ENCODE results near the gene GEMIN4.
"Not testable (repeated sequence)": the region's sequence is repeated elsewhere in the genome, so short reads cannot be mapped to it uniquely, and the experiment has no call there.

The GEMIN4 gene

DNA sequence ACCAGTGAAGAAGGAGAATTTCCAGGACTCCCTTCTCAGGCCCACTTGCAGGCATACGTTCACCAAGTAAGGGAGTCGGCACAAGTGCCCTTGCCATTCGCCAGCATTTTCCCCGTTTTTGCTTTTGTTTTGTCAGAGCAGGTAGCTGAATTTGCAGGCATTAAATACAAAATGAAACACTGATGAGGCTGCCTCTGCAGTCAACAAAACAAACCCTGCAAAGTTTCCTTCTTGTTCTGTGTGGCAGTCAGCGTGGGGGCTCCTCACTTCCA is 22.2 kb upstream of the GEMIN4 start:
- DNase-seq, result no peak

DNA sequence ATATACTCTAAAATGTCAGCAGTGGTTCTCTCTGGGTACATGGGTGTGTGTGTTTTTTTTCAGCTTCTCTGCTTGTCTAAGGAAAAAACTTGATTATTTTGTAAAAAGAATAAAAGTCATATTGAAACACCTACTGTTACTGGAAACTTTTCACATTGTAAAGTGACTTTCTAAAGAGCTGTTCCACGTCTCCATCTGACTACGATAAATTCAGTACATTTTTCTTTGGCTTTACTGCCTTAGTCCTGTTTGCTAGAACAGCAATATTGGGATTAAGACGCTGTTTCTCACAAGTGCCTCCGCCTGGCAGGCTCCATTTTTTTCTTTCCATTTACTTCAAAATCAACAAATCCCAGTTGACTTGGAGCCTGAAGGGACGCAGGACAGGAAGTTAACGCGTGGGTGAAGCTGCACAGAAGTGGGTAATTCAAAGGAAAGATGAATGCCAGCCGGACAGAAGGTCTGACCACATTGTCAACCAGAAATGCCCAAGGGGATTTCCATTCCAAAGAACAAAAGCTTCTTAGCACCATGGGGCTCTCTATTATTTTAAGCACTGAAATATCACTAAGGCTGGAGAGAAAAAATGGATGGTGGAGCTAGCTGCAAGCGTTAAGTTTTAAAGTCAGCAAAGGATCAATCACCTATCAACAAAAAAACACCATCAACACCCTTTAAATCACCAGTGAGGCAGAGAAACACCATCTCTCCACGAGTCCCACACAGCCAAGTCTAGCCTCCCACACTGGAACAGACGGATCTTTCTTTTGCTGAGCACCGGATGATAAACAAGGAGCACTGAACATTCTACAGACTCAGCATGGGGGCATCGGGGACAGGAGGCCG is 21.6 kb upstream of the GEMIN4 start:
- no peak for DNase-seq

DNA sequence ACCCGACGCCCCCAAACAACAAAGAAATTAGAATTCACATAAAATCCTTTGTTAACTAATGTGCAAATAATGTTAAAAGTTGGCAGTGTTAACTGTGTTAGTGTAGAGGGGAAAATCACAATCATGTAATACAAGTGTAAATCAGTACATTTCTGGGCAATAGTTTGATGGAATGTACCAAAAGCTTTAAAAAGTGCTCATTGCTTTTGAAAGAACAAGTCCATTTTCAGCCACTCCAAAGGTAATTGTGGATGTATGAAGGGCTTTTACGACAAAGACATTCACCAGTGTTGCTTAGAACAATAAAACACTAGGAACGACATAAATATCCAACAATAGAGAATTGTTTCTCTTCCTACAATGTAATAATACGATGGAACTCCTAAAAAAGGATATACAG is 21.0 kb upstream of the GEMIN4 start:
- DNase-seq, result no peak

DNA sequence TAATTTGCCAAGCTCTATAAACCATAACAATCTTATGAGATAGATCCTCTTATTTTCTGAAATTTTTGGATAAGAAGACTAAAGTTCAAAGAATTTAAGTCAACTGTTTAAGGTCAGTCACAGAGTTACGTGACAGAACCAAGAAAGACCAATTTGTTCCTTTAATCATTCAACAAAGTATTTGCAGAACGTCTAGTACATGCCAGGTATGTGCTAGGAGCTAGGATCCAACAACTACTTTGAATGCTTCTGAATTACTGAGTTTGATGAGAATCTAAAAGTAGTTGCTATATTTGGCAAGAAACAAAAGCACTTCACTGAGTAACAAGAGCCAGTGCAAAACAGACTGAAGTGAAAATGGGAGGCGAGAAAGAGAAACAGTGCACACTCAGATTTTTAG is 15.0 kb upstream of the GEMIN4 start:
- no peak for DNase-seq

DNA sequence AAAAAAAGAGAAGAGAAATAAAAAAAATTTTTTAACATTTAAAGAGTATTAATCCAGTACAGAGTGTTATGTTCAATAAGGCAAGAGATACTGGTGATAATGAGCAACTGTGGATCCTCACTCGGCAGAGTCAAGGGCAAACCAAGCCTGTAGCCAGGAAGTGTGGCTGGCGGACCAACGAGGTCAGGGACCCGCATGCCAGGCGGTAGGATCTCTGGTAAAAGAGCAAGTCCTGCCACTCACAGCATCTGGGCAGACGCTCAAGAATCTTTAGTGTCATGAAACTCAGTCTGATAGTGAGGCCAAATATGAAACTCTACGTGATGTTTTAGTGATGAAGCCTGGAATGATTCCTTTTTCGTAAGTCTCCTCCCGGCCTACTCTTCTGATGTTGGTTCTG is 8.3 kb upstream of the GEMIN4 start:
- no peak for DNase-seq

DNA sequence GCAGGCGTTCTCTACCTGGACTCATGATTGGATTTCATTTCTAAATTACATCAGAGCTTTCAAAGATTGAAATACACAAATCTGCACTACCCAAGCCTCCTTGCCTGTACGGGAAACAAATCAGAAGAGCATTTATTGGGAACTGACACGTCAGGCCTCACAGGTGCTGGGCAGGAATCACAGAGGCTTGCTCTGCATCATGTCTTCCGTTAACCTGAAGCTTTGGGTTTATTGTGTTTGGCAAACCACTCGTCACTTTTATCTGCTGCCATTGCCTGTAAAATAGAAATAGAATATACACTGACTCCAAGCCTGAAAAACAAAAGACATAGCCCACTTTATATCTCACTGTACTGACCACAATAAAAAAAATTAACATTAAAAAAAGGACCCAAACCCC is 7.9 kb upstream of the GEMIN4 start:
- no peak for DNase-seq

DNA sequence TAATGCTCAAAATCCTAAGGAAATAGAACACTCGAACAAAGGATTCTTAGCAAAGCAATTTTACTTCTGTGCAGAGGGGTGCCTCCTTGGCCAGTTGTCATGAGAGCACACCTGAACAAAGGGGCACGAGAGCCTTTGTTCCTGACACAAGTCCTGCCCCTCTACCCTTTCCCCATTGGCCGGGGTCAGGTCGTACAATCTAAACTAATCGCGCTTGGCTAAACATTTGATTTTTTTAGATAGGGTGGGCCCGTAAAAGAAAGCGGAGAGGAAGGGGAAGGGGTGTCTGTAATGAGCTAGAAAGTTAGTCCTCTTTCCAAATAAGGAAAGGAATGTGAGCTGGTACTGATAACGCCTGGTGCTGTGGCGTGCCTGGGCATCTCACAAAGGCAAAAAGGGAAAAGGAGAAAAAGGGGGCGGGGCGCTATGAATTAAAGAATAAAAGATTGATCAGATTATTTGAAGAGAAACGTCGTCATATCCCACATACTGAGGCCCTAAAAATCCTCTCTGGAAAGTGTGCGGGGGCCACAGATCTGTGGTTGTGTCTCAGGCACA is 4.0 kb upstream of the GEMIN4 start:
- not testable (repeated sequence) for DNase-seq

DNA sequence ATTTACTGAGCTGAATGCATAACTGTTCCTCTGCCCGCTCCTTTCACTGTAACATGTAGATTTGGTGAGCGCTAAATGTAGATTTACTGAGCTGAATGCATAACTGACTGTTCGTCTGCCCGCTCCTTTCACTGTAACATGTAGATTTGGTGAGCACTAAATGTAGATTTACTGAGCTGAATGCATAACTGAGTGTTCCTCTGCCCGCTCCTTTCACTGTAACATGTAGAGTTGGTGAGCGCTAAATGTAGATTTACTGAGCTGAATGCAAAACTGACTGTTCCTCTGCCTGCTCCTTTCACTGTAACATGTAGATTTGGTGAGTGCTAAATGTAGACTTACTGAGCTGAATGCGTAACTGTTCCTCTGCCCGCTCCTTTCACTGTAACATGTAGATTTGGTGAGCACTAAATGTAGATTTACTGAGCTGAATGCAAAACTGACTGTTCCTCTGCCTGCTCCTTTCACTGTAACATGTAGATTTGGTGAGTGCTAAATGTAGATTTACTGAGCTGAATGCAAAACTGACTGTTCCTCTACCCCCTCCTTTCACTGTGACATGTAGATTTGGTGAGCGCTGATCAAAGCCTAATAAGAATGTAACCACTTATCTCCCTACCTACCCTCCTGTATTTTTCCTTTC is 3.4 kb upstream of the GEMIN4 start:
- DNase-seq, result not testable (repeated sequence)

DNA sequence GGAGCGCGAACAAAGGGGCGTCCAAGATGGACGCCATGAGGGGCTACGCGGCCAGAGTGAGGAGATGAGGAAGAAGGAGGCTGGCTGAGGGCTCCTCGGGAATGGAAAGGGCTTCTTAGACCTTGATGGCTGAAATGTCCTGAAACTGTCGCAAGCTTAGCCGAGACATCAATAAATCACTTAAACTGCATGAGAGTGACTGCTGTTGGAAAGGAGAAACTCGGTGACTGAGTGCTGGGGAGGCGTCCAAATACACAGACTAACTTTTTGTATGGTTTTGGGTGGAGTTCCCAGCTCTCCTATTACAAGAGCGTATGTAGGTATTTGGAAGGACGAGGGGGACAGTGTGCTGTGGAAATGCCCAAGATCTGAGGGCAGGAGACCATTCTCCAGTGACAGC is 1.4 kb upstream of the GEMIN4 start:
- DNase-seq, result no peak

DNA sequence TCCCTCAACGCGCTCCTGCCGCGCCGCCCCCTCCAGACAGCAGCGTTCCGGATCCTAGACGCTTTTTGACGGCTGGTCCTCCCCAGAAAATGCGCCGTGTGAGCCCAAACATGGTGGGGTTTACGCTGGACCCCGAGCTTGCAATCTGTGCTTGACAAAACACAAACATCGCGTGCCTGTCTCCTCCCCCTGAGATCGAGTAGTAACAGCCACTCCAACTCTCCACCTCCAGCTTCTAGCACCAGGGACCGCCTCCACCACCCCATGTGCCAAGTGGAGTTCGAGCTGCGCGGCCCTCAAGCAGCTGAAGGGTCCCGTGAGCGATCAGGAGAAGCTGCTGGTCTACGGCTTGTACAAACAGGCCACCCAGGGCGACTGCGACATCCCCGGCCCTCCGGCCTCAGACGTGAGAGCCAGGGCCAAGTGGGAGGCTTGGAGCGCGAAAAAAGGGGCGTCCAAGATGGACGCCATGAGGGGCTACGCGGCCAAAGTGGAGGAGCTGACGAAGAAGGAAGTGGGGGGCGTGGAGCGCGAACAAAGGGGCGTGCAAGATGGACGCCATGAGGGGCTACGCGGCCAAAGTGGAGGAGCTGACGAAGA is 656 bp upstream of the GEMIN4 start:
- no peak for DNase-seq

DNA sequence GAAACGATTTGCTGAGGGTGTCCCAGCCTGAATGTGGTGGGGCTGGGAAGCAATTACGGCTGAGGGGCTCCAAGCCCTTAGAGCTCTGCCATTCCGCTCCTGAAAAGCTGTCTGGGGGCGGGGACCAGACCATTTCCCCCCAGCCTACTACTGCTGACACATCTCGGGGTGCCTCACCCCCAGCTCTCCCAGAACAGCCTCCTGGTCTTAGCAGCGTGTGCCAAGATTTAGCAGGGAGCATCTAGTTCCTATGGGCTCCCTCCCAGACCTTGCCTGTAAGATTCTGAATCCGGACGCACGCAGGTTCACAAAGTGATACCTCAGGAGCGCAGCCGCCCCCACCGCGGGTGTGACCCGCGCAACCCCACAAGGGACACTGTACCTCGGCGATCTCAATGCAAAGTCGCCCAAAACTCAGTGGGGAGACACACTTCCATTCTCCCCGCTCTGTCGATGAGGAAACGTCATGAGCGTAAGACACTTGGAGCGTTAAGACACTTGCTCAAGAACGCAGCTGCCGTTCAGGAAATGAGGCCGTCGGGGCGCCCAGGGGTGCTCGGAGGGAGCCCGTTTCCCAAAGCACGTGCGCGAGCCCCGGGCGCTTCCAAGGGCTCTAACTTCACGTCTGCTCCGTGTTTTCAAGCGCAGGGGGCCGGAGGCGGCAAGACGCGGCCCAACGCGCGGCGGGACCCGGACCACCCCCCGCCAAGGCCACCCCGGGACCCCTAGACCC is 629 bp downstream of the GEMIN4 start:
- peak; percentile 59 for DNase-seq

DNA sequence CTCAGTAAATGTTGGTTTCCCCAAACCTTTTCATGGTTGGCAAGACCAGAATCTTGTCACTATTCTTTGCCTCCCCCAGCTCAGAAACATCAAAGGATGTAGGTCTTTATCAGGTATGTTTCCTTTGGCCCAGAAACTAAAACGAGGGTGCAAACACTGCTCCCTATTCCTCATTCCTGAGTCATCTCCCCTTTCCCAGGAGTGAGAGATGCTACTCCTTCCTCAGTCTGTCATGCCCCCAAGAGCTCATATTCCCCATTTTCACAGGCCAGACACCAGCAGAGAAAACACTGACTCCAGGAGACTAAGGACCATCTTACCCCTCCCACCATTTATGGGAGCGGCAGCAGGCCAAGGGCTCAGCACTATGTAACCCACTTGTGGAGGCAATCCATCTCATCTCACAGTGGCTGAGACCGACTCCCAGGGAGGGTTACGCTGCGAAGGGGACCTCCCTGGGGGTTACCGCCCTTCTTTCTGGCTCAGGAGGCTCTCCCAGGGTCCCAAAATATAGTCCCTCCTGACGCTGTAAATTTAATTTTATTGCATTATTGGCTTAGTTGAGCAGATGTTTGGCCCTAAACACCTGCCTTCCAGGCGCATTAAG is 1.5 kb downstream of the GEMIN4 start:
- peak; percentile 25 for DNase-seq

DNA sequence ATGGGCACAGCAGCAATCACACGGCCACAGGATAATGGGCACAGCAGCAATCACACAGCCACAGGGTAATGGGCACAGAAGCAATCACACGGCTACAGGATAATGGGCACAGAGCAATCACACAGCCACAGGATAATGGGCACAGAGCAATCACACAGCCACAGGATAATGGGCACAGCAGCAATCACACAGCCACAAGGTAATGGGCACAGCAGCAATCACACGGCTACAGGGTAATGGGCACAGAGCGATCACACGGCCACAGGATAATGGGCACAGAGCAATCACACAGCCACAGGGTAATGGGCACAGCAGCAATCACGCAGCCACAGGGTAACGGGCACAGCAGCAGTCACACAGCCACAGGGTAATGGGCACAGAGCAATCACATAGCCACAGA is 2.7 kb downstream of the GEMIN4 start:
- not testable (repeated sequence) for DNase-seq

DNA sequence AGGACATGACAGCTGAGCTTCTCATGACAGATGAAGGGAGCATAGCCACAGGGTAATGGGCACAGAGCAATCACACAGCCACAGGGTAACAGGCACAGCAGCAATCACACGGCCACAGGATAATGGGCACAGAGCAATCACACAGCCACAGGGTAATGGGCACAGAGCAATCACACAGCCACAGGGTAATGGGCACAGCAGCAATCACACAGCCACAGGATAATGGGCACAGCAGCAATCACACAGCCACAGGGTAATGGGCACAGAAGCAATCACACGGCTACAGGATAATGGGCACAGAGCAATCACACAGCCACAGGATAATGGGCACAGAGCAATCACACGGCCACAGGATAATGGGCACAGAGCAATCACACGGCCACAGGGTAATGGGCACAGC is 3.5 kb downstream of the GEMIN4 start:
- DNase-seq, result not testable (repeated sequence)

DNA sequence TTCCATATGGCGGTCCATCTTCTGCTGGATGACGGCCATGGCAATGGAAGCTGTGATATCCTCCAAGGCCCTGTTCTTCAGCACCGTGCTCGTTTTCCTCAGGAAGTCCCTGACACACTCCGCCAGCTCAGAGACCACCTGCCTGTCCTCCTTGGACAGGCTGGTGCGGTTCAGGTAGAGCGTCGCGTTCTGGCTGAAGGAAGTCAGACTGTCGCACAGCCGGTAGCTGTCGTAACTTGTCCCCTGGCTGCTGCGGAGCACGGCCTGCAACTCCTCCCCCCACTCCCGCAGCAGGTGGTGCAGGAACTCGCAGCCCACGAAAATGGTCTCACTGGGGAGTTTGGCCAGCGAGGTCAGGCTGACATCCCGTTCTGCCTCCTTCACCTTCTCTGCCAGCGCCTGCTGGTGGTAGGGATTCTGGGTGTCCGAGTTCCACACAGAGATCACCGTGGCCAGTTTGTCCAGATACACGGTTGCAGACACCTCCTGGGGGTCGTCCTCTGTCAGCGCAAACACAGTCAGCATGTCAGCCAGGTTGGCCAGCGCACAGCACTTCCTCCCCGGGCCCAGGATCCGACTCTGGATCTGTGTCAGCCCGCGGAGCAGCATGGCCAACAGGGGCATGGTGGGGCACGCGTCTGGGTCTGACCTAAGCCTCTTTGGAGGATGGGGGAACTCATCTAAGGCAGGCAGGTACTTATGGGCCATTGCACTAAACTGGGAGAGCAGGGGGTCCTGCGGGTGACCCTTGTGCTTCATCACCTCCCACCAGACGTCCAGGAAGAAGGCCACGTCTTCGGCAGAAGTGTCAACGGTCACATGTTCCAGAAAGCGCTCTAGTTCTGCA is 5.1 kb downstream of the GEMIN4 start:
- no peak for DNase-seq

DNA sequence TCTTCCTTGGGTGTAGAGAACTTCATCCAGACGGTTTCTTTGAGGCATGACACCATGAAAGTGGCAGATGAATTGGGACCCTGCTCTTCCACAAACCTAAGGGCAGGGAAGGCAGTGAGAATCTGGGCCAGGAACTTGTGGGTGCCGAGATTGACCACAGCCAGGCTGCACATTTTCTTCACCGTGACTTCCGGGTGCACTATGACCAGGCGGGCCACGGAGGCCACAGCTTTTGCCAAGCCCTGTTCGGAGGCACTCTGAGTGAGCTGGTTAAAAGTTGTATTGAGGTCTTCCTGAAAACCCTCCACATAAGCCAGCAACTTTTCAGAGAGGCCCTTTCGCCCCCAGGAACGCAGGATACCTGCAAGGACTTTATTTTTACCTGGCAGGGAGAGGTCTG is 5.9 kb downstream of the GEMIN4 start:
- no peak for DNase-seq

DNA sequence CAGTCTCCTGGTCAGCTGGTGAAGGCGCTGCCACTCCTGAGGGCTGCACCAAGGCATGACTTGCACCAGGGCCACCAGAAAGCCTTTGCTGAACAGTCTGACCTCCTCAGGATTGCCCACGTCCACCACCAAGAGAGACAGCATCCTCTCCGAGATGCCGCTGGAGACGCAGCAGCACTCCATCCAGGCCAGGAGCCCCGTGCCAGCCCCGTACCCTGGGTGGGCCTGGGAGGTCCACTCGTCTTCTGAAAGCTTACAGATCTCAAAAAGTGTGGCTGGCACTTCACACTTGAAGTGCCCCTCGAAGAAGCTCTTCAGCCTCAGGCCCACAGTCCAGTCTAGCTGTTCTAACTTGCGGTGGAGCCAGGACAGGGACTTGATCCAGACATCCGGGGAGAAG is 6.7 kb downstream of the GEMIN4 start:
- DNase-seq, result no peak

DNA sequence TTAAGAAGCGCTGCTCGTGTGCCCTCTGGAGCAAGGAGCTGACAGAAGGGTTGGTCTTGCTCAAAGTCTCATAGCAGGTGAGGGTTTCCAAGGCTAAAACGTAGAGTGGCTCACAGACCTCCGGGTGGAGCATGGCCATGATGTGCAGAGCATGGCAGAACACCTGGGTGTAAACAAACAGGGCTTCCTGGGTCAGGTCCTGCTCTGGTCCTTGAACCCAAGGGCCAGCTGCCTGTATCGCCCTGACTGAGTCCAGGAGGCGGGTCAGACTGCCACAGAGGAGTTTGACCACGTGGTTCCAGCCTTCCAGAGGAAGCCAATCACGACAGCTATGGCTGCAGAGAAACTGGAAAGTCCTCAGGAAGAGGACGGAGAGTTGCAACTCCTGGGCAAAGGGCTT is 7.1 kb downstream of the GEMIN4 start:
- no peak for DNase-seq

DNA sequence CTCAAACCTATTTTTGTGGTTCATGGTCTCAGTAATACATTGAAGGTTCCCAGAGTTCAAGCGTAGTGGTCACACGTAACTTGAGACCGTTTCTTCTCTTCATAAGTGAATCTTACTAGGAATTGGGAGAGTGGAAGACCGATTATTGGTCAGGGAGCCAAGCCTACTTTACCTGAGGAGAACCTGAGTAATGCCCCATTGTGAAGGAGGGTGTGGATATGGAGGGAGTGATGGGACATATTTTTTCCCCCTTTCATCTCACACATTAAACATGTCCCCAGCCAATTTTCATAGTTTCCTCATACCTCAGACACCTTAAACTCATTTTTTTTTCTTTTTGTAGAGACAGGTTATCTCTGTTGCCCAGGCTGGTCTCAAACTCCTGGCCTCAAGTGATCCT is 8.9 kb downstream of the GEMIN4 start:
- no peak for DNase-seq

DNA sequence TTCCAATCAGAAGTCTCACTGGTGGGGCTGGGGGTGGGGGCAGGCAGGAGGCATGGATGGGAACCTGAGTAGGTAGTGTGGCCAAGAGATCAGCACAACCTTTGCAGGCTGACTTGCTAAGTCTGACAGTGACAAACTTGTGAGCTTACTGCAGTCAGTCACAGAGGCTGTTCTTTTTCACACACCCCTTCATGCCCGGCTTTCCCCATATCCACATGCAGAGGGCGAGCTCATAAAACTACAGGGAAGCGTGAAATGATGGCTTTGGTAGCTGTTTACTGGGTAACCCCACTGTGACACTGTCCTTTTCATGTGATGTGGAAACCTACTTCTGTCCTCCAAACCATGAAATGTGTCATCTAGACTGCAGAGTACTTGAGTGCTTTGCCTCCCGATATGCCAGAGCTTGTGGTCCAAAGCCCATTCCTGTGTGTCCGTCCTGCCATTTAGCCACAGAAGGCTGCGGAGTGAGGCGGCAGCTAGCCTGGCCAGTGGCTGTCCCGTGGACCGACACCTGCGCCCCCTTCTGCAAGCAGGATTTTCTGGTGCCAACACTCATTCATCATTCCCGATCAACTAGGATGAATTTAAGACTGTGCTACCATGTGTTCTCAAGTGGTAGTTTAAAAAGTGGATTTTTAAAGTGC is 9.8 kb downstream of the GEMIN4 start:
- DNase-seq, result no peak

DNA sequence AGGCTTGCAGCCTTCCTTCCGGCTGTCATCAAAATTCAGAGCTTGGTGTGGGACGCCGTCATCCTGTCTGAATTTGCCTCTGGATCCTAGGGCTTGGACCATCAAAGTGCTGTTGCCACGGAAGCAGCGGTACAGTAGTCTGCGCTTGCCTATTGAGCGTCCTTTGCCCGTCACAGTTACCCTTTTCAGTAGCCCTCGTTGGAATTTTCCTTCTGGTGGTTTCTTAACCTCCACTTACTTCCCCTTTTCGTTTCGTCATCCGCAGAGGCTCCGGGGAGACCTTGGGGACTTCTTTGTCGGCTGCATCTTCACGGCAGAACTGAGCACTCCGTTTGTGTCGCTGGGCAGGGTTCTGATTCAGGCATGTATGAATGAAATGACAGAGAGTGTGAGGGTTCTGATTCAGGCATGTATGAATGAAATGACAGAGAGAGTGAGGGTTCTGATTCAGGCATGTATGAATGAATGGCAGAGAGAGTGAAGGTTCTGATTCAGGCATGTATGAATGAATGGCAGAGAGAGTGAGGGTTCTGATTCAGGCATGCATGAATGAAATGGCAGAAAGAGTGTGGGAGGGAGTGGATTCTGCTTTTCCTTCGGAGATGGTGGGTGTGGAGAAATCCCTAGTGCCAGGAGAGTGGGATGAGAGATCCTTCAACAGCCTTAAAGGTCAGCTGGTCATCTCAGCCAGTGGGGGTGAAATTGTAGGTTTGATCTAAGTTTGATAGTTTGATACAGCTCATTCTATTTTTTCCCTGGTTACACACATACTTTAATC is 11.6 kb downstream of the GEMIN4 start:
- DNase-seq, result no peak
